HG02610 (cell line): ENCODE data around the gene ADAMTS17.

Source experiments
- ATAC-seq: cut with Tn5 transposase; IDR thresholded peaks from one replicate; pipeline ENCODE4 v1.9.1; 2021; ENCODE audit warnings: mild to moderate bottlenecking, moderate library complexity; ENCODE audit not compliant: unreplicated experiment

ADAMTS17 gene

DNA sequence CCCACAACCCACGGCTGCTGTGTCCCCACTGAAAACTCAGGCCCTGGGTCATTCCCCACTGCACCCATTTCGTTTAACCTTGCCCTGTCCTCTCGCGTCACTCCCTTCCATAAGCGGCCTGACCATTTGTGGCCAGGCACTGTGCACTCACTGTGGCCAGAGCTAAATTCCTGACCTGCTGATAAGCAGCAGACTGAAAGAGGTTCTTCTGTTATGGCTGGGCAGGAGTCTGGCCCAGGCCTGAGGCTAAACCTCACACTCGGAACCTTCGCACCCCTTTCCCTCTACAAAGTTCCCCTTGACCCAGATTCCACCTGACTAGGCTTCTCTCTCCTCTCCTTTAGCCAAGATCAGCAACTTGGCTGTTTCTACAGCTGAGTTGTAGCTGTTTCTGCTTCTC is 62.3 kb downstream of the ADAMTS17 start:
- ATAC-seq: no peak

DNA sequence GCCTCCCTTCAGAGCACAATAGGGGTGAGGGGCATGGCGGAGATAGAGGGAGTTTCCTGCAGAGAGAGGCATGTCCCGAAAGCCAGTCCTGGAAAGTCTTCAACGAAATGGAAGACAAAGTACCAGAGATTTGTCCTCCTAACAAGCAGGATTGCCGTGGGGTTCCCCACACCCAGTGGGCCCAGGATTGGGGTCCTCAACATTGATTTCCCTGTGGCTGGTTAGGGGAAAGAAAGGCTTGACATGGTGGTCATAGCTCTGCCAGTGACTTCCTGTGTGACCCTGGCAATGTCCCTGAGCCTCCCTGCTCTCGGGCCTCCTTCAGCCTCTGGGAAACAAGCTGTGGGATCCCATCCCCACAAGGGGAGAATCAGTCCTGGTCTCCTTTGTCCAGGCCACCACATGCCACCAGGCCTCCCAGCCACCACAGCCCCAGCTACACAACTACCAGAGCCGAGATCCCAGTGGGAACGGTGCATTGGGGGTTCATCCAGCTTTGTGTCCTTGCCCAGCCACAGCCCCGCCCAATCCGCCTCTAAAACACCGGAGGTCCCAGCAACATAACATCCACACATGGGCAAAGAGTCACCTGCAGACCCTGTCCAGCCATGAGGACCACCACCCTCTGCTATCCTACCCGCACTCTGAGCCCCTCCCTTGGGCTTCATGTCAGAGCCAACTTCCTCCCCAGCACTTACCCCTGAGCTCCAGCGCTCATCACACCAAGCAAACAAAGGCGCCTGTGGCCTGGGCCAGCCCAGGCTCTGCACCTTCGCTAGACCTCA is 63.0 kb downstream of the ADAMTS17 start:
- no peak for ATAC-seq

DNA sequence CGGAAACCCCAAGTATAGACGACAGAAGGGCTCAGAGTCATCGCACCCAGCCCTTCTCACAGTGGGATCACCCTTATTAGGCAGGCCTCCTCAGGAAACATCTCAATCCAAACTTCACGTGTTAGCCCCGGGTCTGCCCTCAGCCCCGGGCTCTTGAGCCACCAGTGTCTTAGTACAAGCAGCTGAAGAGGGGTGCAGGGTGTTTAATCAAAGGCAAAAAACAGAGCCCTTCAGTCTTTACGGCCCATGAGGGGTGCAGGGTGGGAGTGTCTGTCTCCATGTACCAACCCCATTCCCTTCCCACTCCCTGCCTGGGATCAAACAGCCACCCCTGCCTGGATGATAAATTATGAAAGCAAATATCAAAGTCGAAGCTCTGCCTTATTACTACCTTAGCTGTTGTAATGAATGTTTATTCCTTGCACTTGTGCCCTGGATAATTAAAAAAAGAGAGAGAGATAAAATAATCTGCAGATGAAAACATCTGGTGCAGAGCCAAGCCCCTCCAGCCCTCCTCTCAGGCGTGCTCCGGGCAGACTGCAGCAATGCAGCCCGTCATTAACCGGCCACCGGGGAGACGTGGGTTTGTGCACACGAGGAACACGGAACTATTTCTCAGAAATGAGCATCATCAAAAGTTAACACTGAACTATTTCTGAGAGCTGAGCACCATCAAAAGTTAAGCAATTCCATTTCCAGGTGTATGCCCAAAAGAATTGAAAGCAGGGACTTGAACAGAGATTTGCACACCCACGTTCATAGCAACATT is 64.5 kb downstream of the ADAMTS17 start:
- no peak for ATAC-seq

DNA sequence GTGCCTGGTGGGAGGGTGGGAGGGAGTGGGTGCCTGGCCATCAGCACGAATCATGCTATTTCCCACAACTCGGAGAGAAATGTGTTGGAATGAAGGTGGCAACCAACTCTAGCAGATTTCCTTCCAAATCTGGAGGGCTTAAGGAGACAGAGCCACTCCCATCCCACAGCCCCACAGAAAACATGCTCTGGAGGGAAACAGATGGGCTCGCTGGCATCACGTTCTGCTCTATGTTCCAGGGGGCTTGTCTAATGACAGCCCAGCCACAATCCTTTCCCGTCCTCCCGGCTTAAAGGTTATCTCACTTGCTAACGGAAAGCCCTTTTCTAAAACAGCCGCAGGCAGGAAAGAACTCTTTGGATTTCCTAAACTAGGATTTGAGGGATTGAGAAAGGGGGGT is 65.3 kb downstream of the ADAMTS17 start:
- ATAC-seq: no peak

DNA sequence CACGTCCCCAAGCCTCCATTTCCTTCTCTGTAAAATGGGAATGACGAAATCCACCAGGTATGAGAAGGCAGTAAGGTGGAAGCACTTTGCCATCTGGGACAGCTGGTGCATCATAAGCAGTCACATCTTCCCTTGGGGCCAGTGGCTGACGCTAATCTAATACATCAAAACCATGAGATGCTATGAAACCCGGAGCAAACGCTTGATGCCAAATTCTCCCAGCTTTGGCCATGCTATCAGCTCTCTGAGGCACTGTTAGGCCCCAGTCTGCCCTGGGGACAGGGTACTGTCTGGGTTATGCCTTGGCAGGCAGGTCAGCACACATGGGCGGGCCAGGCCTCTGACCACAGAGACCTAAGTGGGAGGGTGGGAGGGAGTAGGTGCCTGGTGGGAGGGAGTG is 66.1 kb downstream of the ADAMTS17 start:
- no peak for ATAC-seq

DNA sequence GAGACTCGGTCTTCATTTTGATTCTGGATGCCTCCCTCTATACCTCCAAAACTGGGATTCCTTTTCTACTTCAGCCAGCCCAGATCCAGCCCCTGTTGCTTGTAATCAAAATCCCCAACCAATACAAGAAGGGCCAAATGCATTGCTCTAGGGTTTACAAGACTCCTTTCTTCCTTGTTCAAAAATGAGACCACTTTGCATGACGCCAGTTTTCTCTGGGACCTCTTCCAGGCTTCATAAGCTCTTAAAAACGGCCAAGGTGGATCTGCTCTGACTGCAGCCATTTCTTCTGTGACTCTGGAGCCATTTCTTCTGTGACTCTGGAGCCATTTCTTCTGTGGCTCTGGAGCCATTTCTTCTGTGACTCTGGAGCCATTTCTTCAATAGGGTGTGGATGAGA is 71.9 kb downstream of the ADAMTS17 start:
- ATAC-seq: no peak

DNA sequence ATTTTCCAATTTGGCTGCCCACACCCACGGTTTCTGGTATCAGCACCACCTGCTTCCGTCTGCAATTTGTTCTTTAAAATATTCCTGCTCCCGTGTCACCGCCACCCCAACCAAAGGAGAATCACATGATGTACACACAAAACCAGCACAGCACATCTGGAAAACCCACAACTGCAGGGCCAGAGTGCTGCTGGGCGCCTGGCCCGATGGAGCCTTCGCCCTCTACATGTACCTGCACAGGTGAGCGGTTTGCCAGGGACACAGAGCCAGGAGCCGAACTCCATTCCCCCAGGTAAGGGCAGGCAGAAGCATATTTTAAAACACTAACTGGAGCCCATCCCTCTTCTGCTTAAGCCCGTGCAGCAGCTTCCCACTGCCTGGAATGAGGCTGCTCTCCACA is 75.6 kb downstream of the ADAMTS17 start:
- ATAC-seq: no peak

DNA sequence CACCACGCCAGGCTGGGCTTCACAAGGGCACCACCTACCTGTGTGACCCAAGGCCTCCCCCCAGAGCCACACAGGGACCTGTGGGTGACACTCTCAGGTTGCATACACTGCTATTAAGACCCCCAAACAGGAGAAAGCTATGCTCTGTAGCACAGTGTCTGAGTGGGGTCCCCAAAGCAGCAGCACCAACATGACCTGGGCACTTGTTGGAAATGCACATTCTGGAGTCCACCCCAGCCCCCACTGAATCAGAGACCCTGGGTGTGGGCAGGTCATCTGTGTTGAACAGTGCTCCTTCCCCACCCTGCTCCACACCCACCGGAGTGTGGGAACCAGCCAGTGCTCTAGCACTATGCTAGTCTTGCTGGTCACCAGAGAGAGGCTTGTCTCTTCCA is 76.1 kb downstream of the ADAMTS17 start:
- ATAC-seq: no peak

DNA sequence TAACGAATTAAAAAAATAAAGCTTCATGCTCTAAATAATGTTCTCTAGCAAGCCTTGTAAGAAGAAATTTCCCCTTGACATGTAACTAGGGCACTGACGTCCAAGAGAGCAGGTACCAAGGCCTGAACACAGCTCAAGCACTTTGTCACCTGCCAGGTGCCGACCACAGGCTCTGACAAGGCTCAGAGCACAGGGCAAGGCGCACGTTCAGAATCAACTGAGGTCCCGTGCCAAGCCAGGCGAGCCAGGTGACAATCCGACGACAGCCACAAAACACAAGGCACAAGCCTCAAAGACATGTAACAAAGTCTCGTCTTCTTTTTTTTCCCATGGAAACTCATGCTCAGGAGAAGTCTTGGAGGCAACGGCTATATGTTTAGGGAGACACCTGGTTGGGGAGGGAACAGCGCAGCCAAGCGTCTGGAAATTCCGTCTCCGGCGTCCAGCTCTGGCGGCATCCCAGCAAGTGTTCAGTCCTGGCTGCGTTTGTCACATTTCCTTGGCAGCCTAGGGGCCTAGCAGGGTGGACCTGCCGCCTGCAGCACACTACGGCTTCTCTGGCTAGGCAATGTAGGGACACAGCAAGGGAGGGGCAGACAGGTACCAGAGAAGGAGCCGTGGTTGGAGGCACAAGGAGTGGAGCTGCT is 76.7 kb downstream of the ADAMTS17 start:
- no peak for ATAC-seq

DNA sequence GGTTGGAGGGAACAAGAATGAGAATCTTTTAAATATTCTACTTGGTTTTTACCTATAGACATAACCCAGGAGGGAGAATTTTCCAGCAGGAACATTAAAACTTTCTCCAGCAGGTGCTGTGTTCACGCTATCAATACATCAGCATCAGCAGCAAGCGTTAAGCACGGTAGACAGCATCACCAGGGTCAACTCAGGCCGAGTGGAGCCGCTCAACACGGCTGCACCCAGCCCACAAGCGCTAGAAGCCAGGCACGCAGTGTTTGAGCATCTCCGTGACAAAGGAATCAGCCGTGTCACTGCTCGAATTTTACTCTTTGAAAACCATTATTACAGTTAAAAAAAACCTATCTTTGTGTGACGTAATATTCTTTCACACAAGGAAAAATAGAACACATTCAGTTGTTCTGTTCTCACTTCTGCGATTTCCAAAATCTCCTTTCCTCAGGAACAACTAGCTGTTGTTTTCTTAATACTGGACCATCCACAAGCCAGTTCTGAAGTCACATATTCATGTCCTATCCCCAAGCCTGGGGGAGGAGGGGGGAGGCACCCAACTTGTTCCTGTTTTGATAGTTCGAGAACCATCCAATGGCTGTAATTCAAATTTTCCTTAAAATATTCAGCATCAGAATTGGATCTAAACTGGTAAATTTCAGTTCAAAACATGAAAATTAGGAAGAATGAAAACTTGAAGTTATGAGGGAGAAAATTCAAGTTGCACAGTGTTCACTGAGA is 77.9 kb downstream of the ADAMTS17 start:
- no peak for ATAC-seq

DNA sequence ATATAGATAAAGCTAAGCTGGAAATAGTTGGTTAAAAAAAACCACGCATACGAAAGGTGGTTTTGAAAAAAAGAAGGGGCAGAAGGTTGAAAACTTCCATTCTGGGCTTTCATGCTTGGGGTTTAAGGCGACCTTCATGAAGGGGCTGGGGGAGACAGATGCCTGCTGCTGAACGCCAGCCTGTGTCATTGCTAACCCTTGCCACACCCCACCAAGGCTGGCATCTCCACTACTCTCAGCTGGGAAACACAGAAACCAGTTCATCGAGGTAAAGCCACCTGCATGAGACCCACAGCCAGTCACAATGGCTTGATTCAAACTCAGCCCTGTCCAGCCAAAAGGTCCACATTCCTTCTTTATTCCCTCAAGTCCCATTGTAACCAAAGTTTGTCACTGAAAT is 78.7 kb downstream of the ADAMTS17 start:
- ATAC-seq: no peak

DNA sequence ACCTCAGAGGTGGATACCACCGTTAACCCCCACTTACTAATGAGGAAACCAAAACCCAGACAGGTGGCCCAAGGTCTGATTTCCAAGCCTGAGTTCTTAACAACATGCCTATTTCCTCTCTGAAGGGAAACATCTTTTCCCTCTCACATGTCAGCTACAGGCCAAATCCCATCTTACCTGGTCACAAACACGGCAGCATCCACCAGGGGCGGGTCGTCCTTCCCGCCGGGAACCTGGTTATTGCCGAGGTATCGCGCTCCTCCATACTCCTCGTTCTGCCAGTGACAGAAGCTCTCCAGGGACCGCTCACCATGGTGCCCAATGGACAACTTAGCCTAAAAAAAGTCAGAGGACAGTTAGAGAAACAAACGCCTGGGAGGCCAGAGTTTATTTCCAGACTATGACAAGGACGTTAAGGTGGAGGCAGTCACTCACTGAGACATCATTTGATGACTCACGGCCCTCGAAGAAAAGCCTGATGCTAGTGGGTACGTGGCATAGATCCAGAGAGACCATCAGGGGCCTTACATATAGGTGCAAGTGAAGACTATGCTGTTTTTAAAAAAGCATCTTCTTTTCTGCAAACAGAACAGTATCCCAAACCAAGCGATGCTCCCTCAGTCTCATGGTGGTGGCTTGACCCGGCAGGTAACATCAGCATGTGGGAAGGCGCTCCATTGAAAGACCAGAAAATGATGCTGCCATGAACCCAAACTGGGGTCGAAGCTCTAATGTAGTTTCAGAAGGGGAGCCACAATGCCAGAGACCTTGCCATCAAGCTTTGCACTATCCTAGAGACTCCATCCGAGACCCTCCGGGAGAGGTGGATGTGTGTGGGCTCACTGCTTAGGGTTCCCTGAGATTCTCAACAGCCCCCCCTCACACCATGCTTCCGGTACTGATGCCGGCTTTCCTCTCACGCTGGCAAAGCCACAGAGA is 80.2 kb downstream of the ADAMTS17 start:
- no peak for ATAC-seq

DNA sequence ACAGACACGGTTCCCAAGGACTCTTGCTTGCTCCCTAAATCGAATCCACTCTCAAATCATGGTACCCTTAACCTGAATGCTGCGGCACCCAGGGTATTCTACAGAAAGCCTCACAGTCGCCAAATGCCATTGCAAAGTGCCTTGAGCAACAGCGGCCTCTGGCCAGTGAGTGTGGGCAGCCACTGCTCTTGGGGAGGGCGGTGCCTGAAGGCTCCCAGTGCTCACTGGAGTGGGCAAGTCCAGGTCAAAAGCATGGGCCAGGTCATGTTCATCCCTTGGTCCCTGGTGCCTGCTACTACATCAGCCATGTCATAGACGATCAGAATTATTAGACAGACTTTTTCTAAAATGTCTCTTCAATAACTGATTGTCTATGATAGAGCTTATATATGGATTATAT is 82.5 kb downstream of the ADAMTS17 start:
- no peak for ATAC-seq

DNA sequence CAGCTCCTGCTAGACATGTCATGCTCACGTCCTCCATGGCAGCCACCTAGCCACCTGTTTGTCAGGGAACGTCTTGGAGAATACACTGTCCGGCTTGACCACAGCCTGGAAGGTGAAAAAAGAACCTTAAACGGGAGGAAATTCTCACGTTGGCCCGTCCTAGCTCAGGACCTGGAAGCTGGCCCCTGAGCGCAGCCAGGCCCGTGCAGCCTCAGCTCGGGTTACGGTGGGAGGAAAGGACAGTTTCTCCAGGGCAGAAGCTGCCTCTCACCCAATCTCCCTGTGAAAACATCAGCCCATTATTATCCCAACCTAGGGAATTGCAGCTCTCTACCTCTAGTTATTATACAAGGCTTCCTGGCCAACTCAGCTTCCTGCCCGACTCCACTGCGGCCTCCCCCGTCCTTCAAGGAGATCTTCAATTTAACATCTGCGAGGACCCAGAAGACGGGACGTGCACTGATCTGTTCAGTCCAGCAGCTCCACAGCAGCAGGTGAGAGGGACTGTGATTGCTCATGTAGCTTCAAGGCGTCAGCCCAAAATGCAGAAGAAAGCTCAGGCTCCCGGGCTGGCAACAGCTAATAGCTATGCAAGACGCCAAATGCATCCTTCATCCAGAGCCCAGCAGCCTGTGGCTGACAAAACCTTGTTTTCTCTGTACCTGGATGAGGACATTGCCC is 84.7 kb downstream of the ADAMTS17 start:
- ATAC-seq: no peak

DNA sequence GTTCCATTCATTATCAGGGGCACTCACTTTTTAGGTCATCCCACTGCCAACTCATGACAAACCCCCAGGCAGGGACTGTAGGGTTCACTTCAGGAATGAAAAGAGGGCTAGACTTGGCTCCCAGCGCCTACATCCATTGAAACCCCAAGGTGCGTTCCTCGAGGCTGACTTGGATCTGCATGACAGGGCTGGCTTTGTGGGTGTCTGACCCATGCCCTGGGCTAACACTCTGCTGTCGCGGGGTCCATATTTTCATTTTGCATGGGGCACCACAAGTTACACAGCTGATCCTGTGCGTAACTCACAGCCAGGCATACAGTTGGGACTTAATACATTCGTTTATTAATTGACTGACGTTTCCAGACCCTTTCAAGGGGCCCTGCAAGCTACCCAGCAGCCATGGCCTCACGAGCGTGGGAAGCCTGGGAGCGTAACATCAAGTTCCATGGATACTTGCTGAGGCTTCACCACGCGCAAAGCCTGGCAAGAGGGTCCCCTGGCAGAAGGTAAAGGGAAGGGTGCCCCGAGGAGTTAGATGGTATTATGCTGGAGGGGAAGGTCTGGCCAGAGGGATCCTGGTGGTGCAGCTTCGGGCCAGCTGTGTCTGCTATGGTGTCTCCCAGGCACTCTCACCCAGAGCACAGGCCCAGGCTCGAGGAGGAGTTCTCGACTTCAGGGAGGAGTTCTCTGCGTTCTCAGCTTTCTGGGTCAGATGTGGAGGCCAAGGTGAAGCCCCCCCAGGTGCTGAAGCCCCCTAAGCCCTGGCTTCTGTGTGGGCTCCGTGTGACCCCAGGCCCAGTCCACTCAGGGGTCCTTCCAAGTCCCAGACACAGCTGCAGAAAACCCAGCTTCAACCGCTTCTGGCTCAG is 85.4 kb downstream of the ADAMTS17 start:
- no peak for ATAC-seq

DNA sequence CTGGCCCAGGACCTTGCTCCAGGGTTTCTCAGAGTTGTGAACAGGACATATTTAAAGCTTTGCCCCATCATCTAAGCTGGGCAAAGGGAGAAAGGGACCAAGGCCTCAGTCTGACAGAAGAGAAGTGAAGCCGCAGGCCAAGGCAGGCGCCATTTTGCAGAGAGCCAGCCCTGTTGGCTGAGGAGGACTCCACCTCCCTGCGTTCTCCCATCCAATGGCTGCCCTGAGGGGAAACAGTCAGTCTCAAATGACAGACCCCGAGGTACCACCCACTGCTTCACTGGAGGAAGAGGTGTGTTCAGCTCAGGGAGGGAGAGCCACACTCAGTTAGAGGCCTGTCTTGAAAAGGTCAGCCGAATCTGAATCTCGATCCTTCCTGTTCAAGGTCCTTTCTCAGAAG is 86.1 kb downstream of the ADAMTS17 start:
- no peak for ATAC-seq

DNA sequence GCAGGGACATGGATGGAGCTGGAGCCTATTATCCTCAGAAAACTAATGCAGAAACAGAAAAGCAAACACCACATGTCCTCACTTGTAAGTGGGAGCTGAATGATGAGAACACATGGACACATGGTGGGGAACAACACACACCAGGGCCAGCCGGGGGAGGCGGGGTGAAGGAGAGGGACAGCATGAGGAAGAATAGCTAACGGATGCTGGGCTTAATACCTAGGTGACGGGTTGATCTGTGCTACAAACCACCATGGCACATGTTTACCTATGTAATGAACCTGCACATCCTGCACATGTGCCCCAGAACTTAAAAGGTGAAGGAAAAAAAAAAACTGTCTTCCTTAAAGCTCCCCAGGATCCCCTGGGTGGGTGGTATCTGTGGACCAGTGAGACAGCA is 87.1 kb downstream of the ADAMTS17 start:
- no peak for ATAC-seq

DNA sequence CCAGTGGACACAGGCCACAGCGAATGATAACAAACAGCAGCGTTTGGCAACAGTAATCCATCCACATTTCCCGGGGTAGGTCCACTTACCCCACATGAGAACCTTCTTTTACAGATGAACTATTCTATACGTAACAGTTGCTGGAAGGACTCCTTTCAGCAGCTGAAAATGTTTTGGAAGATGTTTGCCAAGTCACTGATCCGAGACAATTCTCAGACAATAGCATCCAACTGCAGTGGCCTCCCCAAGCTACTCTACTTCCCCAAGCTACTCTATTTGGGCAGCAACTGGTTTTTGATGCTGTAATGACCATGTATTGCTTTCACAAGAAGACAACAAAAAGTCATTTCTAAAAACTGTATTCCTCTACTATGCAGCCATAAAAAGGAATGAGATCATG is 87.5 kb downstream of the ADAMTS17 start:
- ATAC-seq: no peak

DNA sequence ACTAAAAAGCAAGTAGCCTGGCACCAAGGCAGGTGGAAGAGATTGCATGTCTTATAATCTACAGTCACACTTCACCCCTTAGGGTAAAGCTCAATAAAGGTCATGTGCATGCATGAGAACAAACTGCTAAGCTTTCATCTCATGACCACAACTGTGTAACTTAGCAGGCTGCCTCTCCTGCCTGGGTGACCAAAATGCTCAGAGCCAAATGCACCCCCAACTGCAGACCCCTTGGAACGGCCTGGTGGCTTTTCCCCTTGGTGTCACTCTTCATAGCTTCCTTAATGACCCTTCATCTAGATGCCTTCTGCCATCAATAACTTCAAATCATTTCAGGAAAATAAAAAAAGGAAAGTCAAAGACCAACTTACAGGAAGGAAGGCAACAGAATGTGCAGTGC is 88.1 kb downstream of the ADAMTS17 start:
- ATAC-seq: no peak
